K562 (cell line): ENCODE measurements around the gene ARRB2. TPM values are rescaled to one million over a fixed set of nuclear protein-coding genes. Genes with fewer than 3 reads are reported as not detected.

Source experiments
- ATAC-seq: fragments of 200-7000 bp; cut with Tn5 transposase; 3 replicates; pipeline ENCODE4 v1.9.1; 2020; ENCODE audit warnings: moderate library complexity
- BruUV-seq: library from RNA; stranded (reverse); fragments of 400-500 nt; replicated peaks from 2 replicates; lab custom pipeline; 2021; lab: Mats Ljungman, UMichigan
- CTCF ChIA-PET: fragments of 300-600 bp; formaldehyde crosslinking; extraction: SDS; loops from one replicate; lab custom pipeline; 2021; ENCODE audit warnings: low intra/inter-chr PET ratio; lab: Yijun Ruan, JAX
- POLR2A ChIA-PET: fragments of 300-600, 350-650 bp; sonication (Branson Sonifier 250); formaldehyde crosslinking; extraction: SDS; loops from one replicate; lab custom pipeline; 2021; ENCODE audit warnings: antibody characterized with exemption, inconsistent platforms; lab: Yijun Ruan, JAX
- DNase-seq, 4 experiments: peaks; one replicate each; pipeline versions ENCODE4 v3.0.0 to v3.0.0-alpha.2; 2011 to 2018; ENCODE audit warnings: low spot score in 3 of 4, mixed read lengths in 3 of 4; ENCODE audit errors: extremely low read depth in 1 of 4
- FAIRE-seq: peaks from 2 replicates; lab custom pipeline; 2011; peaks lifted over from hg19 to GRCh38; lab: Jason Lieb, UNC
- H2AFZ ChIP-seq: 2 replicates; pipeline ENCODE4 v1.6.0; 2011; ENCODE audit warnings: low read depth, low read length, control low read depth, inconsistent platforms
- H3K27ac ChIP-seq: fragments of 200-600 bp; 3 replicates; pipeline ENCODE4 v1.8.0; 2011; ENCODE audit warnings: low read depth, mild to moderate bottlenecking, control low read depth, inconsistent platforms, low read length, moderate library complexity, mixed read lengths; ENCODE audit errors: extremely low read depth
- H3K27me3 ChIP-seq, 2 experiments: fragments of 300-600 bp in 1 of 2; 2 replicates in 1 of 2; 3 replicates in 1 of 2; pipeline versions ENCODE4 v1.6.0 to v1.8.0; 2011; ENCODE audit warnings: inconsistent platforms in 2 of 2, low read length in 2 of 2, mild to moderate bottlenecking in 1 of 2, mixed read lengths in 1 of 2, moderate library complexity in 1 of 2; ENCODE audit not compliant: control insufficient read depth in 2 of 2, insufficient read depth in 2 of 2
- H3K36me3 ChIP-seq: fragments of 300-600 bp; 3 replicates; pipeline ENCODE4 v1.8.0; 2011; ENCODE audit warnings: mild to moderate bottlenecking, low read length, inconsistent platforms; ENCODE audit not compliant: control insufficient read depth, insufficient read depth
- H3K4me1 ChIP-seq, 2 experiments: fragments of 200-600 bp in 1 of 2; replicated peaks in 1 of 2; 2 replicates in 1 of 2; 3 replicates in 1 of 2; pipeline versions ENCODE4 v1.5.1 to v1.8.0; 2011; ENCODE audit warnings: inconsistent platforms in 2 of 2, low read length in 2 of 2, mild to moderate bottlenecking in 1 of 2, mixed read lengths in 1 of 2, moderate library complexity in 1 of 2; ENCODE audit not compliant: control insufficient read depth in 2 of 2, insufficient read depth in 2 of 2
- H3K4me2 ChIP-seq: 2 replicates; pipeline ENCODE4 v1.6.1; 2011; ENCODE audit warnings: low read length, control low read depth, inconsistent platforms, mixed read lengths; ENCODE audit not compliant: insufficient read depth
- H3K4me3 ChIP-seq: fragments of 200-600 bp; sonication (generic), shearing (Covaris generic); 2 replicates; pipeline ENCODE4 v1.5.1; 2016; ENCODE audit warnings: control low read depth, inconsistent platforms
- H3K79me2 ChIP-seq: fragments of 200-600 bp; 3 replicates; pipeline ENCODE4 v1.8.0; 2011; ENCODE audit warnings: low read length, inconsistent platforms; ENCODE audit not compliant: control insufficient read depth, insufficient read depth
- H3K9ac ChIP-seq, 2 experiments: 2 replicates each; pipeline versions ENCODE4 v1.6.0 to v1.6.1; 2011; ENCODE audit warnings: low read depth in 2 of 2, low read length in 2 of 2, control low read depth in 1 of 2, inconsistent platforms in 1 of 2, mild to moderate bottlenecking in 1 of 2, mixed read lengths in 1 of 2; ENCODE audit not compliant: insufficient read depth in 1 of 2
- H3K9me1 ChIP-seq: one replicate; pipeline ENCODE4 v1.6.0; 2011; ENCODE audit warnings: inconsistent platforms, mild to moderate bottlenecking, low read length, moderate library complexity; ENCODE audit not compliant: control insufficient read depth, insufficient read depth
- H3K9me3 ChIP-seq: replicated peaks from 2 replicates; pipeline ENCODE4 v1.5.1; 2011; ENCODE audit warnings: low read depth, low read length, inconsistent platforms; ENCODE audit not compliant: control insufficient read depth, insufficient read depth
- H4K20me1 ChIP-seq: replicated peaks from 2 replicates; pipeline ENCODE4 v1.6.1; 2011; ENCODE audit warnings: low read length, inconsistent platforms, mixed read lengths; ENCODE audit not compliant: control insufficient read depth, insufficient read depth
- ATF1 ChIP-seq, 2 experiments: fragments of 450-650 bp in 1 of 2; IDR thresholded peaks; 2 replicates each; pipeline ENCODE4 v1.6.1; 2016; ENCODE audit warnings: missing compliant biosample characterization in 1 of 2, missing genetic modification characterization in 1 of 2
- CREM ChIP-seq: IDR thresholded peaks from 2 replicates; pipeline ENCODE4 v1.6.1; 2014; ENCODE audit warnings: antibody characterized with exemption, low read depth
- FOSL1 ChIP-seq: fragments of 200-800 bp; sonication (Bioruptor generic); conservative IDR thresholded peaks from 2 replicates; pipeline ENCODE4 v1.6.1; 2016; ENCODE audit warnings: missing genetic modification characterization, missing compliant biosample characterization
- FUS ChIP-seq: fragments of 200-400 bp; formaldehyde crosslinking; optimal IDR thresholded peaks from 2 replicates; pipeline ENCODE3; 2017; ENCODE audit warnings: low read depth, low read length
- HMBOX1 ChIP-seq: sonication (generic); IDR thresholded peaks from 2 replicates; pipeline ENCODE4 v1.6.1; 2016
- MAFG ChIP-seq: fragments of 450-650 bp; conservative IDR thresholded peaks from 2 replicates; pipeline ENCODE4 v1.6.1; 2016; ENCODE audit warnings: missing genetic modification characterization, missing compliant biosample characterization
- MEIS2 ChIP-seq: fragments of 450-650 bp; IDR thresholded peaks from 2 replicates; pipeline ENCODE4 v1.6.1; 2014; ENCODE audit warnings: mild to moderate bottlenecking; ENCODE audit not compliant: partially characterized antibody
- NFATC3 ChIP-seq: fragments of 450-650 bp; IDR thresholded peaks from 2 replicates; pipeline ENCODE4 v1.6.1; 2017; ENCODE audit warnings: mild to moderate bottlenecking
- NFE2L1 ChIP-seq: fragments of 450-650 bp; IDR thresholded peaks from 2 replicates; pipeline ENCODE4 v1.6.1; 2016; ENCODE audit warnings: missing genetic modification characterization, low read depth, mild to moderate bottlenecking, missing compliant biosample characterization, moderate library complexity, borderline replicate concordance
- POLR2G ChIP-seq: fragments of 200-400 bp; formaldehyde crosslinking; IDR thresholded peaks from 2 replicates; pipeline ENCODE4 v1.6.1; 2017; ENCODE audit warnings: low read depth, mild to moderate bottlenecking, antibody characterized with exemption, low read length, moderate library complexity
- SRSF7 ChIP-seq: fragments of 200-400 bp; formaldehyde crosslinking; optimal IDR thresholded peaks from 2 replicates; pipeline ENCODE3; 2017; ENCODE audit warnings: mild to moderate bottlenecking, low read depth, low read length
- TOE1 ChIP-seq, 2 experiments: fragments of 450-650 bp in 1 of 2; sonication (generic) in 1 of 2; formaldehyde crosslinking in 1 of 2; IDR thresholded peaks; 2 replicates each; pipeline versions ENCODE4 v1.7.1 to v1.8.0; 2016 to 2022; ENCODE audit warnings: borderline replicate concordance in 2 of 2, mild to moderate bottlenecking in 2 of 2, antibody characterized with exemption in 1 of 2, inconsistent platforms in 1 of 2, low read depth in 1 of 2, missing genetic modification reagents in 1 of 2, moderate library complexity in 1 of 2
- XRCC3 ChIP-seq: fragments of 450-650 bp; IDR thresholded peaks from 2 replicates; pipeline ENCODE4 v1.6.1; 2017; ENCODE audit warnings: mild to moderate bottlenecking, moderate library complexity
- ZFP1 ChIP-seq: fragments of 450-650 bp; formaldehyde crosslinking; IDR thresholded peaks from 2 replicates; pipeline ENCODE4 v1.4.0; 2020; ENCODE audit warnings: mild to moderate bottlenecking, mixed read lengths
- ZNF217 ChIP-seq: sonication (generic); formaldehyde crosslinking; IDR thresholded peaks from 2 replicates; pipeline ENCODE4 v1.8.0; 2022; ENCODE audit warnings: mild to moderate bottlenecking, missing genetic modification reagents
- ZNF239 ChIP-seq: fragments of 250-450 bp; sonication (Bioruptor Pico); IDR thresholded peaks from 2 replicates; pipeline ENCODE4 v1.4.0; 2020; ENCODE audit warnings: mild to moderate bottlenecking
- ZNF316 ChIP-seq: fragments of 450-650 bp; IDR thresholded peaks from 2 replicates; pipeline ENCODE4 v1.6.1; 2016
- ZNF324 ChIP-seq: fragments of 250-450 bp; sonication (Bioruptor Pico); IDR thresholded peaks from 2 replicates; pipeline ENCODE4 v1.4.0; 2020; ENCODE audit warnings: mild to moderate bottlenecking
- ZNF655 ChIP-seq: fragments of 250-450 bp; sonication (Bioruptor Pico); IDR thresholded peaks from 2 replicates; pipeline ENCODE4 v1.5.0; 2021
- ZNF699 ChIP-seq: fragments of 250-450 bp; sonication (Bioruptor Pico); IDR thresholded peaks from 2 replicates; pipeline ENCODE4 v1.8.0; 2021; ENCODE audit warnings: mild to moderate bottlenecking, moderate library complexity; ENCODE audit not compliant: insufficient replicate concordance
- ZNF778 ChIP-seq: fragments of 450-650 bp; formaldehyde crosslinking; IDR thresholded peaks from 2 replicates; pipeline ENCODE4 v1.4.0; 2020; ENCODE audit warnings: mild to moderate bottlenecking, moderate library complexity
- WGBS: fragments of 100-300 bp; shearing (Covaris generic); methylation state at CpG from one replicate; pipeline ENCODE4 v1.1.6; 2016; ENCODE audit warnings: low coverage, mixed read lengths; ENCODE audit not compliant: insufficient coverage; ENCODE audit errors: missing lambda C conversion rate; 5-methylcytosine and 5-hydroxymethylcytosine counted together
- in situ Hi-C: fragments of 300-500 bp; cut with MboI; formaldehyde crosslinking; loops from 4 replicates; pipeline ENCODE4 v1.15.0; 2018; ENCODE audit warnings: inconsistent platforms, mixed read lengths
- intact Hi-C: fragments of 100-400 bp; cut with micrococcal nuclease; formaldehyde crosslinking; loops from 2 replicates; pipeline ENCODE4 v1.14.2; 2022
- polyA plus RNA-seq, 8 experiments: library from polyadenylated mRNA; depleted of rRNA in 4 of 8; stranded (reverse) in 5 of 8; unstranded in 3 of 8; fragments of >200 nt; fragmentation: Nextera tagmentation in 2 of 8; fragmentation: Illumina TruSeq in 1 of 8; extraction: Ambion mirVana in 2 of 8; extraction: Trizol in 1 of 8; gene quantifications; 2 replicates each; pipeline versions ENCODE4 v1.2.1 to v1.2.3, GENCODE V29; 2011 to 2014; ENCODE audit warnings: inconsistent platforms in 1 of 8, missing spikeins in 1 of 8
- total RNA-seq, 7 experiments: library from RNA; depleted of rRNA in 6 of 7; stranded (reverse); fragments of >200 nt in 6 of 7; fragmentation: Illumina TruSeq in 2 of 7; extraction: Trizol in 2 of 7; gene quantifications; 2 replicates each; pipeline versions ENCODE4 v1.2.1 to v1.2.3, GENCODE V29; 2011 to 2021; ENCODE audit warnings: low replicate concordance in 1 of 7
- TF ChIP-seq, protein P1 (sequence below): fragments of 450-650 bp; IDR thresholded peaks from one replicate; pipeline ENCODE4 v1.6.1; 2018; ENCODE audit warnings: mild to moderate bottlenecking, moderate library complexity; ENCODE audit not compliant: partially characterized antibody

Gene ARRB2
- total and polyA plus RNA-seq, 9 of the 15 experiments (the other 6 are each of a cell fraction or from before 2014, with no cell fraction given): 0.79 to 15.3 (median 8.8) TPM

DNA sequence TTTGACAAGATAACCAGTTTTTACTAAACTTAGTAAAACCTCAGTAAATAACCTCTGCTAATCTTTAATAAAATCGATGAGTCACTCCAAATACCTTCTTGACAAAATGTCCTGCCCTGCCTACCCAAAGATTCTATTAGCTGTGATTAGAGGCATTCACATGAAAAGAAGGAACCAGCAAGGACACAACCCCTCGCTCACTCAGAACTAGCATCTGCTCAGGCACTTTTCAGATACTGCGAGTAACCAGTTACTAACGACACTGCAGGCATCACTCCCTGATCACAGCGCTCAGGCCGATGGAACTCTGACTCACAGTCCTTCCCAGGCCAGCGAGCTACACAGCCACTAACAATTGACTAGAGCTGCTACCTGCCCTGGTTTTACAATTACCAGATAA is 30.8 kb upstream of the ARRB2 start:
- WGBS: 63% methylated on average over 7 of the region's 7 CpGs
- ATAC-seq: no peak
- H3K9me1 ChIP-seq: no peaks in the 10 kb centered on the region
- no peaks in the 10 kb centered on the region; a peak in 2 of 5 replicates for H3K4me1 ChIP-seq
- H2AFZ ChIP-seq: no peak overlapping the region
- no peak for FAIRE-seq
- no TSS peak for BruUV-seq
- no peaks in the 10 kb centered on the region for H3K27me3 ChIP-seq
- intact Hi-C loops (no loop called here), in situ Hi-C loops (no loop called here)
- no peak overlapping the region for H3K27ac ChIP-seq
- CTCF ChIA-PET: no interaction called here
- POLR2A ChIA-PET: no interaction called here
- no peak overlapping the region for H3K9ac ChIP-seq
- no peaks in the 10 kb centered on the region for H3K79me2 ChIP-seq
- no peak for DNase-seq
- no peaks in the 10 kb centered on the region for H3K9me3 ChIP-seq
- no peaks in the 10 kb centered on the region for H4K20me1 ChIP-seq
- H3K36me3 ChIP-seq: peaks cover 82% of the 10 kb centered on the region
- no peak overlapping the region for H3K4me2 ChIP-seq
- H3K4me3 ChIP-seq: no peak overlapping the region
- no peak for TF ChIP-seq ZNF699
- TF ChIP-seq FOSL1 (tag): peak; percentile 39
- TF ChIP-seq FUS: no peak
- no peak for TF ChIP-seq CREM
- TF ChIP-seq NFE2L1 (tag): no peak
- no peak for TF ChIP-seq XRCC3
- TF ChIP-seq, protein P1, sequence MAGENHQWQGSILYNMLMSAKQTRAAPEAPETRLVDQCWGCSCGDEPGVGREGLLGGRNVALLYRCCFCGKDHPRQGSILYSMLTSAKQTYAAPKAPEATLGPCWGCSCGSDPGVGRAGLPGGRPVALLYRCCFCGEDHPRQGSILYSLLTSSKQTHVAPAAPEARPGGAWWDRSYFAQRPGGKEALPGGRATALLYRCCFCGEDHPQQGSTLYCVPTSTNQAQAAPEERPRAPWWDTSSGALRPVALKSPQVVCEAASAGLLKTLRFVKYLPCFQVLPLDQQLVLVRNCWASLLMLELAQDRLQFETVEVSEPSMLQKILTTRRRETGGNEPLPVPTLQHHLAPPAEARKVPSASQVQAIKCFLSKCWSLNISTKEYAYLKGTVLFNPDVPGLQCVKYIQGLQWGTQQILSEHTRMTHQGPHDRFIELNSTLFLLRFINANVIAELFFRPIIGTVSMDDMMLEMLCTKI: no peak
- TF ChIP-seq MEIS2: no peak
- TF ChIP-seq ZNF316: 0 out of 2 replicates have a peak, but pooled peaks have one; percentile 10
- TF ChIP-seq ZFP1: no peak
- peak; percentile 86 for TF ChIP-seq HMBOX1
- TF ChIP-seq ATF1 (CRISPR knock-in tag; IDR thresholded peaks at IDR 0.05): no peak
- TF ChIP-seq ATF1 (tag; IDR thresholded peaks at IDR 0.05): no peak
- TF ChIP-seq ZNF324 (CRISPR knock-in tag): no peak
- no peak for TF ChIP-seq ZNF217 (CRISPR knock-in tag)
- no peak for TF ChIP-seq ZNF239 (CRISPR knock-in tag)
- TF ChIP-seq TOE1 (IDR thresholded peaks at IDR 0.05; ENCODE audit: borderline replicate concordance): no peak
- no peak for TF ChIP-seq TOE1 (CRISPR knock-in tag; IDR thresholded peaks at IDR 0.05; ENCODE audit: borderline replicate concordance, low read depth)
- TF ChIP-seq SRSF7: no peak
- TF ChIP-seq MAFG (tag): peak; percentile 29; the same call in 1 of the 2 replicates
- TF ChIP-seq NFATC3: no peak
- TF ChIP-seq POLR2G: no peak
- no peak for TF ChIP-seq ZNF655 (CRISPR knock-in tag)
- TF ChIP-seq ZNF778 (CRISPR knock-in tag): no peak
